ENCODE data around the gene GPR12. TPM values are rescaled to one million over a fixed set of nuclear protein-coding genes. Genes with fewer than 3 reads are reported as not detected.

Gene GPR12
- total RNA-seq, 2 experiments from 2014 or later = not detected

DNA sequence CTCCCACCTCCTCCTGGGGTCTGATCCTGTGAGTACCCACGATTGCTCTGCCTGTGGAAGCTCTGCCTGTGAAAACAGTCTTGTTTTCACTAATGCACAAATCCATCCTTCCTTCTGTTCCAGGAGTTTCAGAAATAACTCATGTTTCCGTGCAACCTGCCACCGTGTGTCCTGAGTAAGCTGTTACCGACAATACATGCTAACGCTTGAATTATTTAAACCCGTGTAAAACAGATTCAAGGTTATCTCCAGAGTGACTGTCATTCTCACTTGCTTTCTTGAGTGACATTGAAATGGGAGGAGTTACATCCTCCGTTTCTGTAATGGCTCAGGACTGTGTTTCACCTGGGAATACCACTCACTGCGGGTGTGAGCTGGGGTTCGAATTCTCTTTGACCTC is 24.9 kb downstream of the GPR12 start:
- 0 out of 2 replicates have a peak, but pooled peaks cover 4% of the 10 kb centered on the region for H3K9me3 ChIP-seq (ENCODE audit: low read length)
- H3K79me2 ChIP-seq (ENCODE audit: insufficient read depth, low read depth, low read length) = no peaks in the 10 kb centered on the region
- H3K27ac ChIP-seq (ENCODE audit: low read depth, low read length, poor library complexity, severe bottlenecking) = no peak overlapping the region
- H3K4me3 ChIP-seq (ENCODE audit: low read depth, low read length, poor library complexity, severe bottlenecking) = no peak overlapping the region
- no peak overlapping the region for H2AFZ ChIP-seq (ENCODE audit: low read length)
- DNase-seq (ENCODE audit: low spot score) = no peak
- H3K4me2 ChIP-seq (ENCODE audit: low read length) = no peak overlapping the region
- no peaks in the 10 kb centered on the region for H3K36me3 ChIP-seq (ENCODE audit: insufficient read depth, low read length)
- POLR2A ChIA-PET = no interaction called here
- no TSS peak for BruUV-seq (replicated peaks)
- intact Hi-C loops (cut with micrococcal nuclease; ENCODE audit: unreplicated experiment) = no loop called here
- H3K4me1 ChIP-seq (ENCODE audit: insufficient read depth, low read length, poor library complexity, severe bottlenecking) = no peaks in the 10 kb centered on the region
- CTCF ChIA-PET (ENCODE audit: unreplicated experiment) = no interaction called here
- TF ChIP-seq, protein P1, sequence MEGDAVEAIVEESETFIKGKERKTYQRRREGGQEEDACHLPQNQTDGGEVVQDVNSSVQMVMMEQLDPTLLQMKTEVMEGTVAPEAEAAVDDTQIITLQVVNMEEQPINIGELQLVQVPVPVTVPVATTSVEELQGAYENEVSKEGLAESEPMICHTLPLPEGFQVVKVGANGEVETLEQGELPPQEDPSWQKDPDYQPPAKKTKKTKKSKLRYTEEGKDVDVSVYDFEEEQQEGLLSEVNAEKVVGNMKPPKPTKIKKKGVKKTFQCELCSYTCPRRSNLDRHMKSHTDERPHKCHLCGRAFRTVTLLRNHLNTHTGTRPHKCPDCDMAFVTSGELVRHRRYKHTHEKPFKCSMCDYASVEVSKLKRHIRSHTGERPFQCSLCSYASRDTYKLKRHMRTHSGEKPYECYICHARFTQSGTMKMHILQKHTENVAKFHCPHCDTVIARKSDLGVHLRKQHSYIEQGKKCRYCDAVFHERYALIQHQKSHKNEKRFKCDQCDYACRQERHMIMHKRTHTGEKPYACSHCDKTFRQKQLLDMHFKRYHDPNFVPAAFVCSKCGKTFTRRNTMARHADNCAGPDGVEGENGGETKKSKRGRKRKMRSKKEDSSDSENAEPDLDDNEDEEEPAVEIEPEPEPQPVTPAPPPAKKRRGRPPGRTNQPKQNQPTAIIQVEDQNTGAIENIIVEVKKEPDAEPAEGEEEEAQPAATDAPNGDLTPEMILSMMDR (conservative IDR thresholded peaks at IDR 0.05; ENCODE audit: low read length) = no peak
- no peak for TF ChIP-seq EZH2phosphoT487 (IDR thresholded peaks at IDR 0.05; ENCODE audit: borderline replicate concordance, low read depth, low read length)
- H3K9me2 ChIP-seq (ENCODE audit: insufficient read depth, low read length) = no peaks in the 10 kb centered on the region
- no peaks in the 10 kb centered on the region for H4K20me1 ChIP-seq (ENCODE audit: insufficient read depth, low read length)

DNA sequence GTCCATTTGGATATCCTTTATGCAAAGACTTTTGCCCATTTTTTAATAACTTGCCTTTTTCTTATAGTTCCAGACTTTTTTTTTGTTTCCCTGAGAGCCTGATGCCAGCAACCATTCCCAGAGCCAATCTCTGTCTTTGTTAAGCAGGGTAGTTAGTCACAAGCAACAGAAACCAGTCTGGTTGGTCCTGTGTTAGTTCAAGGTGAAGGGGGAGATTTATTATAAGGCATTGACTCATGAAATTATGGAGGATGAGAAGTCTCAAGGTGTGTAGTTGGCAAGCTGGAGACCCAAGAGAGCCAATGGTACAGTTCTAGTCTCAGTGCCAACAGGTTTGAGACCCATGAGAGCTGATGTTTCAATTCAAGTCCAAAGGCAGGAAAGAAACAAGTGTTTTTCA is 33.0 kb downstream of the GPR12 start:
- intact Hi-C loops (cut with micrococcal nuclease; ENCODE audit: unreplicated experiment) = no loop called here
- ChIA-PET CTCF (ENCODE audit: unreplicated experiment) (no interaction called here), POLR2A (interaction anchor here (1.0 kb wide), 1 partner anchor 28 kb away, joined by 4 read pairs; no protein-coding TSS in a partner anchor)
- no peaks in the 10 kb centered on the region for H3K4me1 ChIP-seq (ENCODE audit: insufficient read depth, low read length, poor library complexity, severe bottlenecking)
- no peak overlapping the region for H3K4me2 ChIP-seq (ENCODE audit: low read length)
- no peak overlapping the region for H3K27ac ChIP-seq (ENCODE audit: low read depth, low read length, poor library complexity, severe bottlenecking)
- no peaks in the 10 kb centered on the region for H4K20me1 ChIP-seq (ENCODE audit: insufficient read depth, low read length)
- no peaks in the 10 kb centered on the region for H3K36me3 ChIP-seq (ENCODE audit: insufficient read depth, low read length)
- no peak overlapping the region for H2AFZ ChIP-seq (ENCODE audit: low read length)
- no peaks in the 10 kb centered on the region for H3K9me3 ChIP-seq (ENCODE audit: low read length)
- H3K79me2 ChIP-seq (ENCODE audit: insufficient read depth, low read depth, low read length) = no peaks in the 10 kb centered on the region
- H3K4me3 ChIP-seq (ENCODE audit: low read depth, low read length, poor library complexity, severe bottlenecking) = no peak overlapping the region
- no TSS peak for BruUV-seq (replicated peaks)
- DNase-seq (ENCODE audit: low spot score) = no peak
- TF ChIP-seq EZH2phosphoT487 (IDR thresholded peaks at IDR 0.05; ENCODE audit: borderline replicate concordance, low read depth, low read length) = no peak
- TF ChIP-seq, protein P1 (conservative IDR thresholded peaks at IDR 0.05; ENCODE audit: low read length) = no peak
- no peaks in the 10 kb centered on the region for H3K9me2 ChIP-seq (ENCODE audit: insufficient read depth, low read length)

DNA sequence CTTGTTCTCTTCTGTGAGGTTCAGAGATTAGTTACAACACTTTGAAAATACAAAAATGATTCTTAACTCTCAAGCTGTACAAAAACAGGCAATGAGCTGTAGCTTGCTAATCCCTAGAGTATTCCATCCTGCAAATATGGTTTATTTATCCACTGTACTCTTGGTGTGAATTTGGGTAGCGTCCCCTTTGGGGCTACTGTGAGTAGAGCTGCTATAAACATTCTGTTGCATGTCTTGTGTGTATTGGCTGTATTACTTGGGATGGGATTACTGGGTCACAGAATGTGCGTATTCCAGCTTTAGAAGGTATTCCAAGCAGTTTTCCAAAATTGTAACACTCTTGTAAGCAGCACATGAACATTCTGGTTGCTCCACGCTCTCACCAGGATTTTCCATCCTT is 33.5 kb downstream of the GPR12 start:
- CTCF ChIA-PET (ENCODE audit: unreplicated experiment) = no interaction called here

More for the DNA sequence above, 33.5 kb downstream of the GPR12 start:
- no peaks in the 10 kb centered on the region for H3K79me2 ChIP-seq (ENCODE audit: insufficient read depth, low read depth, low read length)
- H3K4me1 ChIP-seq (ENCODE audit: insufficient read depth, low read length, poor library complexity, severe bottlenecking) = no peaks in the 10 kb centered on the region
- TF ChIP-seq, protein P1 (conservative IDR thresholded peaks at IDR 0.05; ENCODE audit: low read length) = no peak
- no TSS peak for BruUV-seq (replicated peaks)
- no peak overlapping the region for H3K27ac ChIP-seq (ENCODE audit: low read depth, low read length, poor library complexity, severe bottlenecking)
- H3K9me2 ChIP-seq (ENCODE audit: insufficient read depth, low read length) = no peaks in the 10 kb centered on the region
- H2AFZ ChIP-seq (ENCODE audit: low read length) = no peak overlapping the region
- no peaks in the 10 kb centered on the region for H3K36me3 ChIP-seq (ENCODE audit: insufficient read depth, low read length)
- H3K4me3 ChIP-seq (ENCODE audit: low read depth, low read length, poor library complexity, severe bottlenecking) = no peak overlapping the region
- H3K9me3 ChIP-seq (ENCODE audit: low read length) = no peaks in the 10 kb centered on the region
- POLR2A ChIA-PET = interaction anchor here (1.0 kb wide), 1 partner anchor 29 kb away, joined by 4 read pairs; no protein-coding TSS in a partner anchor
- intact Hi-C loops (cut with micrococcal nuclease; ENCODE audit: unreplicated experiment) = no loop called here
- no peak overlapping the region for H3K4me2 ChIP-seq (ENCODE audit: low read length)
- no peak for DNase-seq (ENCODE audit: low spot score)
- no peaks in the 10 kb centered on the region for H4K20me1 ChIP-seq (ENCODE audit: insufficient read depth, low read length)
